Caco-2 (cell line): ENCODE measurements around the gene FAM89B. TPM values are rescaled to one million over a fixed set of nuclear protein-coding genes. Genes with fewer than 3 reads are reported as not detected.

Source experiments
- BruUV-seq: library from RNA; stranded (reverse); fragments of 400-500 nt; replicated peaks from 2 replicates; lab custom pipeline; 2021; lab: Mats Ljungman, UMichigan
- CTCF ChIA-PET: fragments of 300-600 bp; sonication (Branson Sonifier 250); formaldehyde crosslinking; loops from one replicate; lab custom pipeline; 2022; ENCODE audit warnings: antibody characterized with exemption; lab: Charles Lee
- POLR2A ChIA-PET: fragments of 300-600 bp; sonication (Branson Sonifier 250); formaldehyde crosslinking; loops from one replicate; lab custom pipeline; 2022; ENCODE audit warnings: antibody characterized with exemption; lab: Charles Lee
- DNase-seq, 2 experiments: peaks; one replicate each; pipeline versions ENCODE4 v3.0.0 to v3.0.0-alpha.2; 2020 to 2022
- H3K27me3 ChIP-seq: replicated peaks from 2 replicates; pipeline ENCODE4 v1.6.0; 2011; ENCODE audit warnings: low read length; ENCODE audit not compliant: control insufficient read depth, insufficient read depth
- H3K36me3 ChIP-seq: 2 replicates; pipeline ENCODE4 v1.5.1; 2011; ENCODE audit warnings: low read length; ENCODE audit not compliant: control insufficient read depth, insufficient read depth
- H3K4me1 ChIP-seq: fragments of 250-450 bp; sonication (Bioruptor Pico); 2 replicates; pipeline ENCODE4 v1.5.1; 2020; ENCODE audit warnings: mild to moderate bottlenecking
- H3K4me3 ChIP-seq: 2 replicates; pipeline ENCODE4 v1.5.1; 2011; ENCODE audit warnings: low read depth, mild to moderate bottlenecking, control low read depth, low read length
- H3K9me3 ChIP-seq: fragments of 250-450 bp; sonication (Bioruptor Pico); 2 replicates; pipeline ENCODE4 v1.5.1; 2020; ENCODE audit warnings: mild to moderate bottlenecking, moderate library complexity
- H3K27ac Mint-ChIP-seq: one replicate; pipeline ENCODE4 v1.8.0; 2022; ENCODE audit warnings: mixed read lengths; ENCODE audit not compliant: unreplicated experiment
- H3K27me3 Mint-ChIP-seq: one replicate; pipeline ENCODE4 v1.8.0; 2022; ENCODE audit warnings: mixed read lengths; ENCODE audit not compliant: insufficient read depth, unreplicated experiment
- H3K36me3 Mint-ChIP-seq: one replicate; pipeline ENCODE4 v1.8.0; 2022; ENCODE audit warnings: mild to moderate bottlenecking, mixed read lengths; ENCODE audit not compliant: insufficient read depth, unreplicated experiment
- H3K4me1 Mint-ChIP-seq: one replicate; pipeline ENCODE4 v1.8.0; 2022; ENCODE audit warnings: low read depth, mixed read lengths; ENCODE audit not compliant: unreplicated experiment
- H3K4me3 Mint-ChIP-seq: one replicate; pipeline ENCODE4 v1.8.0; 2022; ENCODE audit warnings: mild to moderate bottlenecking, moderate library complexity, mixed read lengths; ENCODE audit not compliant: unreplicated experiment
- H3K9me3 Mint-ChIP-seq: one replicate; pipeline ENCODE4 v1.8.0; 2022; ENCODE audit warnings: mixed read lengths; ENCODE audit not compliant: unreplicated experiment
- CTCF ChIP-seq, 2 experiments: fragments of 200-600 bp in 1 of 2; IDR thresholded peaks; 1 replicate in 1 of 2; 2 replicates in 1 of 2; pipeline versions ENCODE4 v1.5.1 to v1.8.0; 2011 to 2022; ENCODE audit warnings: antibody characterized with exemption in 1 of 2, control low read depth in 1 of 2, inconsistent platforms in 1 of 2, low read depth in 1 of 2, low read length in 1 of 2, mild to moderate bottlenecking in 1 of 2, moderate library complexity in 1 of 2; ENCODE audit not compliant: insufficient read depth in 1 of 2, severe bottlenecking in 1 of 2, unreplicated experiment in 1 of 2
- intact Hi-C: fragments of 100-400 bp; cut with micrococcal nuclease; formaldehyde crosslinking; loops from one replicate; pipeline ENCODE4 v1.10.0; 2022; ENCODE audit not compliant: unreplicated experiment
- total RNA-seq: library from RNA; stranded (reverse); gene quantifications from 2 replicates; pipeline ENCODE4 v1.2.3, GENCODE V29; 2022

FAM89B gene
- total RNA-seq, 1 experiment from 2014 or later: 26.9 TPM

GRCh38 chr11:65592858-65593517 lies 20.6 kb downstream of the FAM89B start:
- intact Hi-C loops: loop anchor here (2.0 kb wide), 1 partner anchor 18 kb away; no protein-coding TSS in a partner anchor
- Histone ChIP-seq H3K9me3 (no peaks in the 10 kb centered on the region), H3K36me3 (peaks cover 1% of the 10 kb centered on the region; the same call in 1 of the 2 replicates), H3K4me3 (peak overlapping the region; percentile 38), H3K4me1 (peaks cover 5% of the 10 kb centered on the region; the same call in 1 of the 2 replicates), H3K27me3 (no peaks in the 10 kb centered on the region)
- TF ChIP-seq CTCF (IDR thresholded peaks at IDR 0.05; ENCODE audit: insufficient read depth in 1 of 2, low read depth in 1 of 2, low read length in 1 of 2, severe bottlenecking in 1 of 2, unreplicated experiment in 1 of 2): no peak
- Mint-ChIP-seq H3K36me3 (peaks cover 20% of the 10 kb centered on the region), H3K27me3 (no peaks in the 10 kb centered on the region), H3K4me1 (no peaks in the 10 kb centered on the region), H3K4me3 (peak overlapping the region; percentile 45), H3K27ac (no peak overlapping the region), H3K9me3 (no peaks in the 10 kb centered on the region)
- DNase-seq: no peak
- no TSS peak for BruUV-seq
- ChIA-PET POLR2A (no interaction called here), CTCF (interaction anchor here (0.6 to 1.8 kb wide), 12 partner anchors 9 to 696 kb away, joined by 3 to 22 read pairs (median 4); partner anchors contain the start of genes EHBP1L1, FAM89B, PCNX3 and YIF1A)

- Mint-ChIP-seq H3K4me1 (no peaks in the 10 kb centered on the region), H3K27me3 (no peaks in the 10 kb centered on the region), H3K36me3 (peaks cover 25% of the 10 kb centered on the region), H3K4me3 (peak overlapping the region; percentile 45), H3K9me3 (no peaks in the 10 kb centered on the region), H3K27ac (no peak overlapping the region)
- intact Hi-C loops: loop anchor here (2.0 kb wide), 1 partner anchor 19 kb away; no protein-coding TSS in a partner anchor
- peak; percentile 64 to 68 for TF ChIP-seq CTCF (IDR thresholded peaks at IDR 0.05; ENCODE audit: insufficient read depth in 1 of 2, low read depth in 1 of 2, low read length in 1 of 2, severe bottlenecking in 1 of 2, unreplicated experiment in 1 of 2)
- BruUV-seq: no TSS peak
- Histone ChIP-seq H3K36me3 (peaks cover 4% of the 10 kb centered on the region), H3K4me1 (peaks cover 5% of the 10 kb centered on the region; the same call in 1 of the 2 replicates), H3K9me3 (no peaks in the 10 kb centered on the region), H3K4me3 (no peak overlapping the region), H3K27me3 (no peaks in the 10 kb centered on the region)
- POLR2A ChIA-PET: no interaction called here
- CTCF ChIA-PET: interaction anchor here (0.5 to 1.8 kb wide), 13 partner anchors 10 to 294 kb away, joined by 3 to 22 read pairs (median 4); partner anchors contain the start of genes EHBP1L1, FAM89B, FIBP and PCNX3
- peak in 1 of 2 experiments; percentile 54 for DNase-seq
Measured at GRCh38 chr11:65593518-65594414, 21.4 kb downstream of the FAM89B start.

- Mint-ChIP-seq H3K27me3 (no peaks in the 10 kb centered on the region), H3K4me3 (no peak overlapping the region), H3K9me3 (no peaks in the 10 kb centered on the region), H3K4me1 (no peaks in the 10 kb centered on the region), H3K36me3 (peaks cover 33% of the 10 kb centered on the region), H3K27ac (no peak overlapping the region)
- Histone ChIP-seq H3K4me1 (peaks cover 5% of the 10 kb centered on the region; the same call in 1 of the 2 replicates), H3K4me3 (no peak overlapping the region), H3K9me3 (no peaks in the 10 kb centered on the region), H3K27me3 (no peaks in the 10 kb centered on the region), H3K36me3 (peaks cover 4% of the 10 kb centered on the region)
- intact Hi-C loops: no loop called here
- DNase-seq: no peak
- CTCF ChIA-PET: interaction anchor here (0.8 to 1.8 kb wide), 2 partner anchors 19 to 21 kb away, joined by 3 to 5 read pairs; partner anchors contain the start of gene EHBP1L1
- POLR2A ChIA-PET: no interaction called here
- BruUV-seq: no TSS peak
- no peak for TF ChIP-seq CTCF (IDR thresholded peaks at IDR 0.05; ENCODE audit: insufficient read depth in 1 of 2, low read depth in 1 of 2, low read length in 1 of 2, severe bottlenecking in 1 of 2, unreplicated experiment in 1 of 2)
Measured at GRCh38 chr11:65595131-65595530, 22.8 kb downstream of the FAM89B start.
